Stomach (tissue), 4 donors: ENCODE results near the gene ARFGAP1.

ENCODE experiments used
- POLR2A ChIP-seq, 4 donors: fragments of 450-650 bp; IDR thresholded peaks; one replicate each; pipeline ENCODE4 v1.6.1; 2016; ENCODE audit warnings: antibody characterized with exemption in 4 of 4, control low read depth in 2 of 4, mild to moderate bottlenecking in 1 of 4, moderate library complexity in 1 of 4
- POLR2AphosphoS5 ChIP-seq, 3 donors: sonication (generic); formaldehyde crosslinking; IDR thresholded peaks; one replicate each; pipeline ENCODE4 v1.6.1; 2016; ENCODE audit warnings: antibody characterized with exemption in 3 of 3
- TF ChIP-seq, protein P1 (sequence below), 7 experiments: fragments of 450-650 bp in 4 of 7; fragments of 200-600 bp in 3 of 7; sonication (generic) in 3 of 7; IDR thresholded peaks; one replicate each; pipeline ENCODE4 v1.5.1; 2016 to 2019; ENCODE audit warnings: antibody characterized with exemption in 7 of 7, control low read depth in 2 of 7, mild to moderate bottlenecking in 1 of 7

DNA sequence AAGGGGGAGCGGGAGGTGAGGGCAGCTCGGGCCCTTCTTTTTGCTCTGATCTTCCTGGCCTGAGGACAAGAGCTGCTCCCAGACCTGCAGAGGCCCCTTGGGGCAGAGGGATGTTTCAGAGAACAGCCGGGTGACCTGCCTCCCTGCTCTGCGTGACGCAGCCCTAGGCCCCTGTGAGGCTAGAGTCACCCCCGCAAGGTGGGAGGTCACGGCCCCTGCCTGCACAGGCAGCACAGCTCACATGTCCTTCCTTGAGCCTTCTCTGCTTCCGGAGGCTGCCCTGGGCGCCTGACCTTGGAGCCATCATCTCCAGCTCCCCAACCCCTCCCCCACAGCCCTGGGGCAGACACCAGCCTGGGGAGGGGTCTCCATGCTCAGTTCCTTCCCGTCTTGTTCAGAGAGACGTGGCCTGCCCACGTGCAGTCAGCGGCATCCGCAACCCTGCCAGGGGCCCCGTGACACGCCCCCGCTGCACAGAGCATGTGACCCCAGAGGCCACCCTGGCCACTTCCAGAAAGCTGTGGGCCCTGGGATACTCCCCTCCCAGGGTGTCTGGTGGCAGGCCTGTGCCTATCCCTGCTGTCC is 37.1 kb upstream of the ARFGAP1 start, which contains the start of gene BIRC7:
- TF ChIP-seq, protein P1, sequence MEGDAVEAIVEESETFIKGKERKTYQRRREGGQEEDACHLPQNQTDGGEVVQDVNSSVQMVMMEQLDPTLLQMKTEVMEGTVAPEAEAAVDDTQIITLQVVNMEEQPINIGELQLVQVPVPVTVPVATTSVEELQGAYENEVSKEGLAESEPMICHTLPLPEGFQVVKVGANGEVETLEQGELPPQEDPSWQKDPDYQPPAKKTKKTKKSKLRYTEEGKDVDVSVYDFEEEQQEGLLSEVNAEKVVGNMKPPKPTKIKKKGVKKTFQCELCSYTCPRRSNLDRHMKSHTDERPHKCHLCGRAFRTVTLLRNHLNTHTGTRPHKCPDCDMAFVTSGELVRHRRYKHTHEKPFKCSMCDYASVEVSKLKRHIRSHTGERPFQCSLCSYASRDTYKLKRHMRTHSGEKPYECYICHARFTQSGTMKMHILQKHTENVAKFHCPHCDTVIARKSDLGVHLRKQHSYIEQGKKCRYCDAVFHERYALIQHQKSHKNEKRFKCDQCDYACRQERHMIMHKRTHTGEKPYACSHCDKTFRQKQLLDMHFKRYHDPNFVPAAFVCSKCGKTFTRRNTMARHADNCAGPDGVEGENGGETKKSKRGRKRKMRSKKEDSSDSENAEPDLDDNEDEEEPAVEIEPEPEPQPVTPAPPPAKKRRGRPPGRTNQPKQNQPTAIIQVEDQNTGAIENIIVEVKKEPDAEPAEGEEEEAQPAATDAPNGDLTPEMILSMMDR (IDR thresholded peaks at IDR 0.05): no peak
- no peak for TF ChIP-seq POLR2AphosphoS5 (IDR thresholded peaks at IDR 0.05)
- no peak for TF ChIP-seq POLR2A (IDR thresholded peaks at IDR 0.05)
